Neutrophil (primary cell): ENCODE results near the gene USP46.

ENCODE experiments used
- H3K27ac ChIP-seq: fragments of 200-600 bp; sonication (generic); 2 replicates; pipeline ENCODE4 v1.5.1; 2016; ENCODE audit warnings: mild to moderate bottlenecking, moderate library complexity
- H3K27me3 ChIP-seq: fragments of 200-600 bp; sonication (generic); 2 replicates; pipeline ENCODE4 v1.6.0; 2016; ENCODE audit warnings: mild to moderate bottlenecking
- H3K36me3 ChIP-seq: fragments of 200-600 bp; sonication (generic); 2 replicates; pipeline ENCODE4 v1.5.1; 2017
- H3K4me1 ChIP-seq, 2 experiments: fragments of 200-600 bp in 1 of 2; sonication (generic) in 1 of 2; 1 replicate in 1 of 2; 2 replicates in 1 of 2; pipeline versions ENCODE4 v1.5.1 to v1.6.1; 2013 to 2016; ENCODE audit warnings: low read depth in 1 of 2, low read length in 1 of 2, mild to moderate bottlenecking in 1 of 2, moderate library complexity in 1 of 2; ENCODE audit not compliant: control insufficient read depth in 1 of 2, insufficient read depth in 1 of 2
- H3K4me3 ChIP-seq, 2 experiments: fragments of 200-600 bp in 1 of 2; sonication (generic) in 1 of 2; 1 replicate in 1 of 2; 2 replicates in 1 of 2; pipeline ENCODE4 v1.5.1; 2013 to 2016; ENCODE audit warnings: low read depth in 1 of 2, low read length in 1 of 2, mild to moderate bottlenecking in 1 of 2, moderate library complexity in 1 of 2
- H3K9me3 ChIP-seq: fragments of 200-600 bp; sonication (generic); 2 replicates; pipeline ENCODE4 v1.5.1; 2016
- CTCF ChIP-seq: fragments of 200-600 bp; sonication (generic); IDR thresholded peaks from 2 replicates; pipeline ENCODE4 v1.5.1; 2016; ENCODE audit warnings: antibody characterized with exemption

The USP46 gene

GRCh38 chr4:52657292-52657617 lies 1.8 kb downstream of the USP46 start:
- Histone ChIP-seq H3K4me3 (no peak overlapping the region), H3K36me3 (no peaks in the 10 kb centered on the region), H3K9me3 (no peaks in the 10 kb centered on the region)

GRCh38 chr4:52655506-52655905 lies 3.6 kb downstream of the USP46 start:
- peaks cover 8 to 16% of the 10 kb centered on the region in 2 experiments for H3K4me1 ChIP-seq
- no peak for TF ChIP-seq CTCF
- H3K9me3 ChIP-seq = no peaks in the 10 kb centered on the region
- H3K27me3 ChIP-seq = peaks cover 35% of the 10 kb centered on the region
- H3K36me3 ChIP-seq = no peaks in the 10 kb centered on the region
- no peak overlapping the region for H3K4me3 ChIP-seq
- no peak overlapping the region for H3K27ac ChIP-seq

More at GRCh38 chr4:52657292-52657617, 1.8 kb downstream of the USP46 start:
- H3K4me1 ChIP-seq = peaks cover 8 to 16% of the 10 kb centered on the region in 2 experiments
- no peak for TF ChIP-seq CTCF
- H3K27me3 ChIP-seq = peaks cover 47% of the 10 kb centered on the region
- H3K27ac ChIP-seq = no peak overlapping the region

- Histone ChIP-seq H3K9me3 (no peaks in the 10 kb centered on the region), H3K36me3 (no peaks in the 10 kb centered on the region), H3K4me1 (no peaks in the 10 kb centered on the region), H3K4me3 (no peak overlapping the region), H3K27me3 (peaks cover 1% of the 10 kb centered on the region), H3K27ac (no peak overlapping the region)
- no peak for TF ChIP-seq CTCF
Measured at GRCh38 chr4:52651996-52652672, 7.0 kb downstream of the USP46 start.

- H3K4me1 ChIP-seq = no peaks in the 10 kb centered on the region
- TF ChIP-seq CTCF = no peak
- no peak overlapping the region for H3K27ac ChIP-seq
- no peaks in the 10 kb centered on the region for H3K27me3 ChIP-seq
- H3K4me3 ChIP-seq = no peak overlapping the region
- H3K9me3 ChIP-seq = no peaks in the 10 kb centered on the region
- no peaks in the 10 kb centered on the region for H3K36me3 ChIP-seq
Measured at GRCh38 chr4:52648836-52649235, 10.3 kb downstream of the USP46 start.

- Histone ChIP-seq H3K9me3 (no peaks in the 10 kb centered on the region), H3K27me3 (no peaks in the 10 kb centered on the region), H3K4me3 (no peak overlapping the region), H3K27ac (no peak overlapping the region), H3K4me1 (no peaks in the 10 kb centered on the region), H3K36me3 (no peaks in the 10 kb centered on the region)
- TF ChIP-seq CTCF = no peak
Measured at GRCh38 chr4:52646741-52647140, 12.4 kb downstream of the USP46 start.
